Stimulated activated CD8-positive, alpha-beta memory T cell treated with anti-CD3 and anti-CD28 coated beads, Interleukin-12 subunit alpha, Interleukin-12 subunit beta, amount 100 ng/mL, for 24 hours (primary cell): ENCODE results near the gene SELENOI.
A peak's percentile ranks its signal among the peaks of the same experiment; 100 is the strongest.
"Not testable (repeated sequence)": the region's sequence is repeated elsewhere in the genome, so short reads cannot be mapped to it uniquely, and the experiment has no call there.

ENCODE experiments used
- DNase-seq: peaks from one replicate; pipeline ENCODE4 v3.0.0-alpha.2; 2020; ENCODE audit errors: extremely low read depth

SELENOI gene

GRCh38 chr2:26326514-26326913 lies 19.4 kb upstream of the SELENOI start:
- DNase-seq, result no peak

- DNase-seq, result no peak
Observed at GRCh38 chr2:26327291-26328272, 18.4 kb upstream of the SELENOI start.

GRCh38 chr2:26329083-26329482 lies 16.9 kb upstream of the SELENOI start:
- not testable (repeated sequence) for DNase-seq

GRCh38 chr2:26330114-26330549 lies 15.8 kb upstream of the SELENOI start:
- DNase-seq, result peak; percentile 50

GRCh38 chr2:26330604-26331003 lies 15.3 kb upstream of the SELENOI start:
- DNase-seq, result no peak

- not testable (repeated sequence) for DNase-seq
Observed at GRCh38 chr2:26331321-26331720, 14.6 kb upstream of the SELENOI start.

GRCh38 chr2:26333293-26333692 lies 12.7 kb upstream of the SELENOI start:
- DNase-seq, result no peak

- DNase-seq, result no peak
Observed at GRCh38 chr2:26335231-26335630, 10.7 kb upstream of the SELENOI start.

- DNase-seq, result no peak
Observed at GRCh38 chr2:26336719-26337118, 9.2 kb upstream of the SELENOI start.

GRCh38 chr2:26337298-26337697 lies 8.6 kb upstream of the SELENOI start:
- no peak for DNase-seq

- DNase-seq, result no peak
Observed at GRCh38 chr2:26340831-26341230, 5.1 kb upstream of the SELENOI start.

- no peak for DNase-seq
Observed at GRCh38 chr2:26344581-26345282, 1.2 kb upstream of the SELENOI start.

- no peak for DNase-seq
Observed at GRCh38 chr2:26345283-26345544, 729 bp upstream of the SELENOI start.

- peak; percentile 26 for DNase-seq
Observed at GRCh38 chr2:26346454-26347053, 611 bp downstream of the SELENOI start, which contains the start of gene ADGRF3. TSS of gene ADGRF3 (minus strand) at chr2:26346789. CDS start at chr2:26346234, 555 bp downstream.

GRCh38 chr2:26347286-26347865 lies 1.4 kb downstream of the SELENOI start:
- DNase-seq, result no peak

GRCh38 chr2:26349690-26350089 lies 3.7 kb downstream of the SELENOI start:
- no peak for DNase-seq

GRCh38 chr2:26351375-26352090 lies 5.6 kb downstream of the SELENOI start:
- DNase-seq, result no peak

- no peak for DNase-seq
Observed at GRCh38 chr2:26352892-26353291, 6.9 kb downstream of the SELENOI start.

- DNase-seq, result not testable (repeated sequence)
Observed at GRCh38 chr2:26354469-26354868, 8.5 kb downstream of the SELENOI start.

GRCh38 chr2:26355038-26355995 lies 9.4 kb downstream of the SELENOI start:
- no peak for DNase-seq
